Loucy (cell line): ENCODE measurements around the gene POGLUT2.

Experiments
- CTCF ChIP-seq: fragments of 200-600 bp; sonication (generic); conservative IDR thresholded peaks from 2 replicates; pipeline ENCODE4 v1.5.1; 2014; ENCODE audit warnings: mild to moderate bottlenecking, antibody characterized with exemption, low read length
- EZH2phosphoT487 ChIP-seq: fragments of 200-600 bp; IDR thresholded peaks from 2 replicates; pipeline ENCODE4 v1.6.1; 2018; ENCODE audit warnings: antibody characterized with exemption, mild to moderate bottlenecking, moderate library complexity, borderline replicate concordance

DNA sequence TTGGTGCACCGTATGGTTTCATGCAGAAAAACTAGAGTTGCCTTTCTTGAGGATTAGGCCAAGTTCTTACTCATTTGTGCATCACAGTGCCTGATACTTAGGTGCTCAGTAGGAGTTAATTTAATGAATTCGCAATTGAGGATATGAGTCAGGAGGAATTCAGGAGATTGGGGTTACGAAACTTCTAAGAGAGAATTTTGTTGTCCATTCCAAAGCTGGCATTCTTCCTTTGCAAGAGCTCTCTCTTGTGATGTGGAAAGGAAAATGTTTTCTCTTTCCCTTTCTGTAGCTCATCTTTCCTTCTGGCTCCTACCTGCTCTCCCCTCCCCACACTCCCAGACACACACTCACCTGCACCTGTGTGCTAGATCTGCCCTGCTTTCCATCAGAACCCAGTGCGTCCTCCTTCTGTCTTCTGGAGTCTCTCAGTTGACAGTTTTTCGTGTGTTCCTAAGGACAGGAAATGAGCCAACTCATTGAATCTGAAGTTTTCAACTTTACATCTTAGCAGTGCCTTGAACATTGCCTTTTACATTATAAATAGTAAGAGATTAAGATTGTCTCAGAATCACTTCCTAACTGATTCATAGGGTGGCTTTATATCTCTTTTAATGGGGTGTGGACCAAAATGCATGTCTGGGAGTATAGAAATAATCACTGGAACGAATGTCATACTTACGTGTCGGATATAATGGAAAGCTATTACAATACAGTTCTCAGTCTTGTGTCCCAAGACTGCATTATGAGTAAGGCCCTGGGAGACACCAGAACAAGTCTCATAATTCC is 27.3 kb upstream of the POGLUT2 start:
- TF ChIP-seq EZH2phosphoT487 (no peak), CTCF (no peak)
